NCI-H1436 (cell line): ENCODE data around the gene FHIT.
"Not testable (repeated sequence)": the region's sequence is repeated elsewhere in the genome, so short reads cannot be mapped to it uniquely, and the experiment has no call there.

ENCODE experiments used
- DNase-seq: peaks from one replicate; lab custom pipeline; 2025; lab: John Stamatoyannopoulos, UW

FHIT gene

DNA sequence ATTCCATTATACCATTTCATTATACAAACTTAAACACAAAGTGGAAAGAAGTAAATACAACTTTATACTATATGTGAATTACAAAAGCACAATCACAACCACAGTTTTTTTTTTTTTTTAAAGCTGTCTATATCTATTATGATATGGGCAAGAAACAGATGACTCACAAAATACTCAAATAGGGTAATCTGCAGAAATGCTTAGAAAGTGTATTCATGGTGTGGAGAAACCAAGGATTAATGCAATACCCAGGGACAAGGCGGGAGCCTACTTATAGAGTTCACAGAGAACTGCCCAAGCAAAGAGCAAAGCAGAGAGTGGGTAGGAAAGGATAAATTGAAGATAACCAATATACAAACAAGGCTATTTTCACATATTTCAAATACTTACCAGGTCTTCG lies 332.0 kb downstream of the FHIT start:
- no peak for DNase-seq

DNA sequence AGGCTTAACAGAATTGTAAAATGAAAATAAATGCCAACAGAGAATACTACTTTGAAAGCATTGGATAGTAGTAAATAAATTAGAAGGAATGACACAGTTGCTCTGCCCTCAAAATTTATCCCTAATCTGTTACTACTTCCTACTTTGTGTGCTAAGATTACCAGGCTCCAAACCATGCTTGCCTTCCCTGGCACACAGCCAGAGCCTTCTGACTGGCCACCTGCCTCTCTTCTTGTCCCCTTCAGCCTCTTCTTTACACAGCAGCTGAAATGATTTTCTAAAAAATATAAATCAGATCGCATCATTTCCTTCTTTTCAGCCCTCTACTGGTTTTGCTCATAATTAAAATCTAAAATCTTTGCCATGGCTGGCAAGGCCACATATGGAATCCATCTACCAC lies 334.1 kb downstream of the FHIT start:
- peak; percentile 3 for DNase-seq

DNA sequence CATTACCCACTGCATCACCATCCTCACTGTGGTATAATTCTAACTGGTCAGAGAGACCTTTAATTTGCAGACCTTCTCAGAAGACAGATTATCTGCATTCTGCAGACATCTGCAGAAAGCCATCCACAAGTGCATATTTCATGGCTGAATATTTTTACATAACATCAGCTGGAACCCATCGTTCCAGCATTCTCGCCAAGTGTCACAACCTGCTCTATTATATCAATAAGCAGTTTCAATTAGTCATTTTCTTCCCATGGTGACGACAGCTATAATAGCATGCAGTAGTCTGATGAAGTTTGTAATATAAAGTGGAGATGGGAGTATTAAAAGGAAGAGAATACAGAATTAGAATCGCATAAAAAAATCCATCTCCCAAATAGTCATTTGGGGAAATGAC lies 334.7 kb downstream of the FHIT start:
- DNase-seq, result no peak

DNA sequence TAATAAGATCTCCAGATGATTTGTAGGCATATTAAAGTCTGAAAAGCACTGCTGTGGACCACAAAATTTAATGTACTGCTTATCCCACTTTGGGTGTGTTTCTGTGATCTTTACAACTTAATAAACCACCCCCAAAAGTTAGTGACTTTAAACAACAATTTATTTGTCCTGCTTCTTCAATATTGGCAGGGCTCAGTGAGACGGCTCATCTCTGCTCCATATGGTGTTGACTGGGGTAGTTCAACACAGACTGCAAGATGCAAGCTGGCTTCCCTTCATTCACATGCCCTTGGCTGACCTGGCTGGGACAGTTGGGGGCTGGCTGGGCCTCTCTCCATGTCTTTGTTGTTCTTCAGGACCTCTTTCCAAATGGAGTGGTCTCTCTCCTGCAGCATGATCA lies 337.8 kb downstream of the FHIT start:
- no peak for DNase-seq

DNA sequence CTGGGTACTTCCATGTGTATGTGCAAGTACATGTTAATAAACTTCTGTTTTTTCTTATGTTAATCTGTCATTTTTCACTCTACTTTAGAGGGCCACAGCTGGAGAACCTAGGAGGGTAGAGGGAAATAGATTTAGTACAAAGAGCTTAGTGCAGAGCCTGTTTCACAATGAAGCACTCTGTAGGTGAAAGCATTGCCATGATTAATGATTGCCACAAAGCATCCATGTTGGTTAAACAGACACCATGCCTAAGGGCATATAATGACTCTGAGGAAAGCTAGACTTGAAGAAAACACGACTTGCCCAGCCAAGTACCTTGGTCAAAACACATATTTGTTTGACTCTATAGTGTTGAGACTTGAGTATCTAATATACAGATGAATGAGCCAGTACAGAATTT lies 338.4 kb downstream of the FHIT start:
- DNase-seq, result no peak

DNA sequence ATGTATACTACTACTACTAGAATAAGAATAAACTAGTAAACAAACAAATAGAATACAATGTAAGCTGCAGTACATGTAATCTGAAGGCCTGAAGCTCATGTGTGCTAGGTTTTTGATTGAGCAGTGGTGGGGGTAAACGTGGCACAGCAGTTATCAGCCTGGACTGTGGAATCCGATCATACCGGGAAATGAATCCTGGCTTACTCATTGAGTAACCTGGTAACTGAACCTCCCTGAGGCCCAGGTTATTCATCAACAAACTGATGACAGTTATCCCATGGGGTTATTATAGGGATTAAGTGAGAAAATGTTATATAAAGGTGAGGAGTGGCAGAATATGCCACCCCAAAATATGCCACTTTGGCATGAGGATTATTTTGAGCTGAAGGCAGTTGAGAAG lies 339.1 kb downstream of the FHIT start:
- DNase-seq, result no peak

DNA sequence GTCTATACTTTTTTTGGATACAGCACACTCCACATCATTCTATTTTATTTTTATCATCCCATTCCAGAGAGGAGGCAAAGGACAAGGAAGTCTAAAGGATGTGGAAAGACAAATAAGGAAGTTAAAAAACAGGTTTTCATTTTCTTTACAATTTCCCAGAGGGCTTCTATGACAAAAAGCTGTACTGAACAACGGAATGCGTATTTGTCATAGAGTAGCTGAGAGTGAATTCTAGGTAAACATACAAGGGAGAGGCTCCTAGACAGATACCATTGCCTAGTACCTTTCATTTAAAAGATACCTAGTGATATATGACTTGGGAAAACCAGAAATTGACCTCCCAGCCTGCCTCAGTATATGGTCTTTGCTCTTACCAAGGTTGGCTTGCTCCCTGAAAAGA lies 341.7 kb downstream of the FHIT start:
- DNase-seq, result no peak

DNA sequence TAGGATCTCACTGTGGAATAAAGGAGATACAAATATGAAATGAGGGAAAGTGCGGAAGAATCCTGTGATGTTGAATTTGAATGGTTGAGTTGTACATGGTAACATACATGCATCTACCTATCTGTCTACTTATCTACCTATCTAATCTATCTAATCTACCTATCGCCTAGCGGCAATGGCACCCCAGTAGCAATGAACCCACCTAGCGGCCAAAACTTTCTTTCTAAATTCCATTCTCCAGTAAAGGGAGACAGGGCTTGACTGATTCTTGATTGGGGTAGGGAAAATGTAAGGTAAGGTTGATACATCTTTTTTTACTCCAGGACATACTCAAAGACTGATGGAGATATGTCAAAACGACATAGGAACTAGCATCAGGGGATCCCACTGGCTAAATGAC lies 345.0 kb downstream of the FHIT start:
- DNase-seq, result no peak

DNA sequence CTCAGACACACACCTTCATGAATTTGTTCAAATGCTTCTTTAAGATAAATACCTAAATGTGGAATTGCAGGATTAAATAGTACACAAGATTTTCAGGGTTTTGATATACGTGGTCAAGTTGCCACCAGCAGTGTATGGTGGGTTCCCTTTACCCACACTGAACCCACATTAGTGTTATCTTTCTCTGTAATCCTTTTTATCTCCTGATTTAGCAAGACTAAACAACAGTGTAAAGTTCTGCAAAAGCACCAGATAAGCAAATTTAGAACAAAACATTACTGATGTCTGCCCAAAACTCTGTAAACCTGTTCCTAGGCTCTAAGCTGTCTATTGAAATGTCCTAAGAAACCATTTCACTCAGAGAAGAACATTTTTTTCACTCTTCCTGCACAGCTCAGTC lies 352.9 kb downstream of the FHIT start:
- DNase-seq, result no peak

DNA sequence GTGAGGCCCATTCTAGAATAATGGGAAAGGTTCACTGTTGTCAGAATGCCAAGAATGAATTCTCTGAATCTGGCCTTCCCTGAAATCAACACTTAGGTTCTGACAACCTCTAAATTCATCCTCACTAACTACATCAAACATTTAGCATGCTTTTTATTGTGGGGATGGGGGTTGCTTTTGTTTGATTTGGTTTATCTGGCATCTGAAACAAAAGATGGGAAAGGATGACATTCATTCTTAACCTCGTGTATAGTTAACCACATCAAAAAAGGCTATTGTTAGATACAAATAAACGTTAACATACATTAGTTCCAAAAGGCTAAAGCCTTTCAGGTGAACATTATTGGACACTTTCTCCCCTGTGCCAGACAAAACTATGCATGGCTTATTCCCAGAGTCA lies 357.3 kb downstream of the FHIT start:
- no peak for DNase-seq

DNA sequence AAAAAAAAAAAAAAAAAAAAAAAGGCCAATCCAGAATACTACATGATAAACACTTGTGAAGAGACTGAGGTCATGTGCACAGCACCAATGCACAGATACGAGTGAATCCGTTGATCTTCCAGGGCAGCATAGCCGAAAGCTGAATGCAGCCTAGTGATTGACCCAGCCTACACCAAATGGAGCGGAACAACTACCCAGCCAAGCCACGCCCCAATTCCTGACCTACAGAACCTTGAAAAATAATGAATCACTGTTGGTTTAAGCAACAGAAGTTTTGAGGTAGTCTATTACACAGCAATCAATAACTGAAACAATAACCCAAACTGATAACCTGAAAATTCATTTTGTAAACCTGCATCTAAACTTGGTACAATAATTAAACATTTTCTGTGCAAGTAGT lies 361.0 kb downstream of the FHIT start:
- DNase-seq, result no peak

DNA sequence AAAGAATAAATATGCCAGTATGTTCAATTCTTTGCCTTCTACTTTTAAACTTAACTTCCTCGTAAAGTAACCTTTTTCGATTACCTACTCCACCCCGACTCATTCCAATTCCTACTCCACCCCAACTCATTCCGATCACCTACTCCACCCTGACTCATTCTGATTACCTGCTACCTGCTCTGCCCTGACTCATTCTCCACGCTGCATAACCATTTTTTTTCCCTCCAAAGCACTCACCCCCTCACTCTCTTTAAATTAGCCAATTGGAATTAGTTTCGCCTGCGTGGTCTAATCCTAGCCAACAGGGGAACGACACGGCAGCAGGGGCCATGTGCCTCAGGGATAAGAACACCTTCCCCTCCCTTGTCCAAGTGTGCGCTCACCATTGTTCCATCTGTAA lies 362.3 kb downstream of the FHIT start:
- not testable (repeated sequence) for DNase-seq

DNA sequence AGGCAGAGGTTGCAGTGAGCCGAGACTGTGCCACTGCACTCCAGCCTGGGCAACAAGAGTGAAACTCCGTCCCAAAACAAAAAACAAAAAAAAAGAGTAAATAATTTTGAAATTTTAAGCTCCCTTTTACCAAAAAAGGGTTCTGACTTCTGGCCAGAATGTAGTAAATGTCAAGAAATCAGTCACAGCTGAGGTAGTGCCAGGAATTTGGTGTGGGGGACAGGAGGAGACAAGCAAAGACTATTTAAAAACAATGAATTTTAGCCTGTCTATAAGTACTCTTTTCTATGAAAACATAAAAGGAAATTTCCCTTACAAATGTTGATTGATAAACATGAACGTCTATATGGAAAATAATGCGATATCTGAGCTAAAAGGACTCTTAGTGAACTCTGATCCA lies 363.7 kb downstream of the FHIT start:
- no peak for DNase-seq

DNA sequence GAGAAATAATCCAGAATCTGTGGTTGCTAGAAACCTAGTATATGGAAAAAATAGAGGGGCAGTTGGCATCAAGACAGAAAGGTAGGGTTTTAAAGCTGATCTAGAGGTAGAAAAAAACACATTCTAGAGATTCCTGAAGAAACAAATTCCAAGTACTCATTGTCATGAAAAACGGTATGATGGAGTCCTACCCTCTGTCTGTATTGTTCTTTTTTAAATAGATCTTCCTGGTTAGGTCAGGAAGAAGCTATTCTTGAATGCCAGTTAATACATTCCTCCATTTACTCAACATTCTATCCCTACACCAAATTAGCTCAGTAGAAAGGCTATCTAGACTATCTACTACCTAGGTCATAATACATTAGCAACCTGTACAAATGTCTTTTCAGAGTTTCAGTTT lies 364.7 kb downstream of the FHIT start:
- DNase-seq, result no peak

DNA sequence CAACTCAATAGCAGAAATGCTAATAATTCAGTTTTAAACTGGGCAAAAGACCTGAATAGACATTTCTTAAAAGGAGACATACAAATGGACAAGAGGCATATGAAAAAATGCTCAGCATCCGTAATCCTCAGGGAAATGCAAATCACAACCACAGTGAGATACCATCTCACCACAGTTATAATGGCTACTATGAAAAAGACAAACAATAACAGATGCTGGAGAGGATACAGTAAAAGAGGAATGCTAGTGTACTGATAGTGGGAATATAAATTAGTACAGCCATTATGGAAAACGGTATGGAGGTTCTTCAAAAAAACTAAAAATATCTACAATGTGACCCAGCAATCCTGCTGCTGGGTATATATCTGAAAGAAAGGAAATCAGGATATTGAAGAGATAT lies 367.2 kb downstream of the FHIT start:
- no peak for DNase-seq

DNA sequence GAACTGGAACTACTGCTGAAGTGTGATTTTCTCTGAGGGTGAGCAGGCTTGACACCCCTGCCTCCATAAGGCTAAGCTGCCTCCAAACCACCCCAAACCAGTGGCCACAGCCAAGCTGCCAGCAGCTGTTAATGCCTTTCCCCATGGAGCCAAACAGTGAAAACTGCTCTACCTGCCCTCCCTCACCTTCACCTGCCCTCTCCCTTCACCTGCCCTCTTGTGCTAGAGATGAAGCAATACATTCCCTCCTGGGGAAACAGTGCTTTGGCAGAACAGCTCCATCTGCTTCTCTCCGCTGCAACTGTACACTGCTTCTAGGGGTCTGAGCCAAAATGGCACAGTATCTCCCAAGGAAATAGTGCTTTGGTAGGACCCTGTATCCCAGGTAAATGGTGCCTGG lies 374.1 kb downstream of the FHIT start:
- no peak for DNase-seq

DNA sequence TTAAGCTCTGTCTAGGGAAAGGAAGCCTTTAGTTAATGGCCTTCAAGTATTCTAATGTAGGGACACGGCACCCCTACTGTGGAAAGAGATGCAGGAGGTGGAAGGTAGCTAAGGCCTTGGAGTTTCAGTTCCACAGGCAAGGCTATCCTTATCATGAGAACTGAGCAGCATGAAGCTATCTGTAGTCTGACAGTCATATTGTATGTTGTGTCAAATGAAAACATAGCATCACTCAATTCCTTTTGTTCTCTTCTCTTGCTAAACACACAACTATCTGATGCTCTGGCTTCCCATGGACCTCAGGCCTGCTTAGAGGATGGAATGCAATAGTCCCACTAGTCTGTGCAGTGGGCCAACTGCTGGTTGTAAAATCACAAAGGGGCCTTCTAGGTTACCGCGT lies 380.9 kb downstream of the FHIT start:
- DNase-seq, result no peak

DNA sequence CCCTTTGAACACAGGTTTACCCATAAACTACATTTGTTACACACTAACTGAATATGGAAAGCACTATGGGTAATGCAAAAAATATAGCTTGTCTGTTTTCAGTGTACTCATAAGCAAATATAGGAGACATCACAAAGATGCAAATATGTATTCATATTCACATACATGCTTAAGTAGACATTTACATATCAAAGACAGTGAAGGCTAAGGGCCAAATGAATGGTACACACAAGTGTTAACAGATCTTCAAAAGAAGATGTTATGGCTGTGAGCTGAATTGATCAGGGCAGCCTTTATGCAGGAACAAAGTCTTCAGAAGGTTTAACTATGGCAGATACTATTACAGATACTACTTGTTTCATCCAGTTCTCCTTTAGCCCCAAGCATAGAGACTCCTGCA lies 384.1 kb downstream of the FHIT start:
- DNase-seq, result no peak

DNA sequence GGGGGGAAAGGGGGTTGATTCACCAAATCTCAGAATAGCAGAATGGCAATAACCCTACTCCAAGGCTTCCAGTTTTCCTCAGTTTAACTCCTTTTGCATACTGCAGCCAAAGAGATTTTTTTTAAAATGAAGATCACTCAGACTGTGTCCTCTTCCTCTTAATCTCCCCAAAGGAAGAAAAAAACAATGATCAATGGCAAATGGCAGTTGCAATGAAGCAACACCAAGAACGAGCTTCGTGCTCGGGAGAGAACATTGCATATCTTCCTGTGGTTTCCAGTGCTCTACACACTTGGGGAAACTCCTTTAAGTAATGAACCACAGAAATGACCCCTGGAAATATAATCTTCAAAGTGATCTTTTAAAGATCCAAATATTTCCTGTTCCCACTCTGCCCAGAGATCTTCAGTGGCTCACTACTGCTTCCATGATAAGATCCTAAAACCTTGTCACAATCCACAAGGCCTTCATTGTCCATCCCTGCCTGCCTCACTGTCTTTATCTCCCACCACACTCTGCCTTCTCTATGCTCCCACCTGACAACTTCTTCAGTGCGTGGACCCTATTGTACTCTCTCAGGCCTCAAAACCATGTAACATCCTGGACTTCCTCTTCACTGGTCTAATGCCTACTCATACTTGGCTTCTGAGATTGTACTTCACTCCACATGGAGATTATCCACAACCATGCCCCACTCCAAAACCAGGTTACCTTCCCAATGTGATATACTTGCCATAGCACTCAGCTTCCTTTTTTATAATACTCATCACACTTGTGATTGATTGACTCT lies 394.8 kb downstream of the FHIT start:
- no peak for DNase-seq

DNA sequence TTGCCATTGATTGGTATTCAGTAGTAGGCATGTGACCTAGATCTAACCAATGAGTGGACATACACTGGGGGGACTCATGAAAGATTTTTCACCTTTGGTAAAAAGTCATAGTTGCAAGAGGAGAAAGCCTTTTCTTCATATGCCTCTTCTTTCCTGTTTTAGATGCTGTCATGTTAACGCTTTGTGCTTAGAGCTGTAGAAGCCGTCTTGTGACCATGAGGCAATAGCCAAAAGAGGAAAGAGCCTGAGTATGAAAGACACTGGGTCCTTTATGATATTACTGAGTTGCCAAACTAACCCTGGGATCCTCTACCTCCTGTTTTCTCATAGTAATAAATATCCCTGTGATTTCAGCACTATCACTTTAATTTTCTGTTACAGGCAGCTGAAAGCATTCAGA lies 396.0 kb downstream of the FHIT start:
- DNase-seq, result no peak

DNA sequence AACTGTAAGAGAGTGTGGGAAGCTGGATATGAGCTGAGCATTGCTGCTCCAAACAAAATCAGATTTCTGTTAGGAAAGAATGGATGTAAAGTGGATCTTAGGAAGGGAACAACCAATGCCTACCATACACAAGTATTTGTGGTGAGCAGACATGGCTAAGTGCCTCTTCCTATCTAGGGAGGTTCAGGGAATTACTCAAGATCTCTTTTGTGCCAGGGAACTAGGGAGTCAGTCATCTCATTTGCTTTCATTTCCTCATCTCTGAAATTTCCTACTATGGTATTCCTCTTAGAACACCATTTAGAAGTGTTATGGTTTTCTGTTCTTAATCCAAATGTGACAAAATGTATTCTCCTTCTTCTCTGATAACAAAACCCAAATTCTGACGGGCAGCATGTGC lies 396.5 kb downstream of the FHIT start:
- DNase-seq, result no peak

DNA sequence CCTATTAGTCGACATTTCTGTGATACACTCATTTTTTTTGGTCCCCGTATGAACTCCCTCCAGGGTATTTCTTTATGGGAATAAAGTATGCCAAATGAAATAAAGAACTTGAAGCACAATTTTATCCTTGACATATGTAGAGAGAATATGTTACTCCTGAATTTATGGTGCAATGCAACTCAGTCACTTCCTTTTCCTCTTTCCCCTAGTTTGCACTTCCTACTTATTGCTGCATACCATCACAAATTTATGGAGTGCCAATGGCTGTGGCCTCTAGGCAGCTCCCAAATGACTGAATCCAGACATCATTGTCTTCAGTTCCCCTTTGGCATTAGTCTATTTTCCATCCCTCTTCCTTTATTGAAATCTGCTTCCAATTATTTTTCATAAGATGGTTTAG lies 403.5 kb downstream of the FHIT start:
- DNase-seq, result no peak

DNA sequence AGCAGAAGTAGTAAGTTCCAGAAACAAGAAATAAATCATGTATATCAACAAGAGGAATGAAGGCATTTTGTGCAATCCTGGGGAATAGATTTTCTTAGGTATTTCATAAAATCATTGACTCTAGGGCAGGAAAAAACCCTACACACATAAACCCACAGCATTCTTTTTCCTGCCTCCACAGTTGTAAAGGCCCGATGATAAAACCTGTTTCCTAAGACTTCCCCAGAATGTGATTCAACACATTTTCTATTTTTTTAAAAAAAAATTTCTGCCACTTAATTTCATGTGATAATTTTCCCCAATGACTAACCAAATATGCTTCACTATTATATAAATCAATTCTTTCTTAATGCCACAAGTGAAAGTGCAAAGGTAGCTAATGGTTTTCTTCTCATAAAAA lies 407.0 kb downstream of the FHIT start:
- no peak for DNase-seq

DNA sequence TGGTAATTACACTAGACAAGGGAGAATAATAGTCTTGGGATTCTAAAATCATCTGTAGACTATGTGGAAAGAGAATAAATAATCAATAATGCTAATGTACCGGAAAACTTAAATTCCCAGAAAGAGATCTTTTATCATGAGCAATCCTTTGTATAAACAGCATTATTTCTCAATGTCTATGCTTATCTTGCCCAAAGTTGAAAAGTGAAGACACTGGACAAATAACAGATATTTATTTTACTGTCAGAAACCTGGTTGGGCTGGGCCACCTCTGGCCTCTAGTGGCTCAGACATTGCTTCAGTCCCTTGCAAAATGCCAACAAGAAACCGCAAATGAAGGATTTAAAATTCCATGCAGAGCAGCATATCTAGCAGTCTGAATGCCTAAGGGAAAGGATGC lies 409.9 kb downstream of the FHIT start:
- no peak for DNase-seq

DNA sequence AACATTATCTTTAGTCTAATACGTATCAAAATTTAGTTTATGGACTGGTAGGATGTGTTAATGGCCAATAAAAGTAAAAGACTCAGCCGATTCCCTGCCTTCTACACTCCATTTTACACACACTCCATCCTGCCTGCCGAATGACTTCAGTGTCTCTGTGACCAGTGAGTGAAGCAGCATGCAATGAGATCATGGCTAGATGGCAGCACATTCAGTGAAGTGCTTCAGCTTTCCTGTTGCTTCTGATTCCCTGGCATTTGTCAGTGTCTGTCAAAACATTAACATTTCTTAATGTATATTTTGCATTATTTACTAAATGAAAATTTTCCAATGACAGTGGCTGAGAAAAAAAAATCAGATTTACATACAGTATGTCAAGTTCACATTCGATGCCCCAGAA lies 412.0 kb downstream of the FHIT start:
- DNase-seq, result no peak
